ENCODE measurements around the gene MXRA7. TPM values are rescaled to one million over a fixed set of nuclear protein-coding genes. Genes with fewer than 3 reads are reported as not detected.

Gene MXRA7
- total RNA-seq, 4 donors from 2014 or later: 11.0 to 116 (median 39.2) TPM

DNA sequence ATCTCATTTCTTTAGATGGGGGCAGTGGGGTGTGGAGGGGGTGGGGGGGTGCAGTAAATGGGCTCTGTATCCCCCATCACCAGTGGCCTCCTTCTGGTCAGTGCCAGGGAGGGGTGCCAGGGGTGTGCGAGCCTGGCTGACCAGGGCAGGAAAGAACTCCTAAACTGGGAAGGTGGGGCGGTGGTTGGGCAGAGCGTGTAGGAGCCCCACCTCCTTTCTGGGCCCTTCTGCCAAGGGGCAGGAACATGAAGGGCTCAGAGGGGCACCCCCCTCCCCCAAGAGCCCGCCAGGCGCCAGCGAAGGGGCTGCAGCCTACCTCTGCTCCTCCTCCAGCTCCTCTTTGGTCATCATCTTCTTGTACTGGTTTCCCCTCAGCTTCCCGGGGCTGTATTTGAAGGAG lies 26.0 kb downstream of the MXRA7 start:
- TF ChIP-seq, protein P1, sequence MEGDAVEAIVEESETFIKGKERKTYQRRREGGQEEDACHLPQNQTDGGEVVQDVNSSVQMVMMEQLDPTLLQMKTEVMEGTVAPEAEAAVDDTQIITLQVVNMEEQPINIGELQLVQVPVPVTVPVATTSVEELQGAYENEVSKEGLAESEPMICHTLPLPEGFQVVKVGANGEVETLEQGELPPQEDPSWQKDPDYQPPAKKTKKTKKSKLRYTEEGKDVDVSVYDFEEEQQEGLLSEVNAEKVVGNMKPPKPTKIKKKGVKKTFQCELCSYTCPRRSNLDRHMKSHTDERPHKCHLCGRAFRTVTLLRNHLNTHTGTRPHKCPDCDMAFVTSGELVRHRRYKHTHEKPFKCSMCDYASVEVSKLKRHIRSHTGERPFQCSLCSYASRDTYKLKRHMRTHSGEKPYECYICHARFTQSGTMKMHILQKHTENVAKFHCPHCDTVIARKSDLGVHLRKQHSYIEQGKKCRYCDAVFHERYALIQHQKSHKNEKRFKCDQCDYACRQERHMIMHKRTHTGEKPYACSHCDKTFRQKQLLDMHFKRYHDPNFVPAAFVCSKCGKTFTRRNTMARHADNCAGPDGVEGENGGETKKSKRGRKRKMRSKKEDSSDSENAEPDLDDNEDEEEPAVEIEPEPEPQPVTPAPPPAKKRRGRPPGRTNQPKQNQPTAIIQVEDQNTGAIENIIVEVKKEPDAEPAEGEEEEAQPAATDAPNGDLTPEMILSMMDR (IDR thresholded peaks at IDR 0.05): no peak
- TF ChIP-seq POLR2A (IDR thresholded peaks at IDR 0.05): no peak
- 100% methylated on average over 1 of the region's 7 CpGs; no CpG with 5 or more reads in 1 of the 2 donors for WGBS, 2 donors

GRCh38 chr17:76683921-76684745 lies 26.6 kb downstream of the MXRA7 start:
- Histone ChIP-seq H3K36me3 (peaks cover 0 to 38% (median 0%) of the 10 kb centered on the region in 3 donors), H3K4me3 (no peak overlapping the region), H3K27ac (peak overlapping the region in 3 of 4 donors; percentile 55 to 88 (median 82)), H3K9me3 (no peaks in the 10 kb centered on the region), H3K27me3 (no peaks in the 10 kb centered on the region), H3K4me1 (peaks cover 26 to 83% (median 40%) of the 10 kb centered on the region in 3 donors)
- intact Hi-C loops (cut with DNase I): loop anchor here (10.0 kb wide), 1 partner anchor 159 kb away; no protein-coding TSS in a partner anchor
- DNase-seq: no peak
- WGBS, 2 donors: 81 to 87% methylated on average over 6 to 12 of the region's 25 CpGs
- TF ChIP-seq, protein P1 (IDR thresholded peaks at IDR 0.05): no peak
- no peak for TF ChIP-seq POLR2A (IDR thresholded peaks at IDR 0.05)

More for the DNA sequence above, 26.0 kb downstream of the MXRA7 start:
- intact Hi-C loops (cut with DNase I): loop anchor here (10.0 kb wide), 1 partner anchor 160 kb away; no protein-coding TSS in a partner anchor
- Histone ChIP-seq H3K36me3 (peaks cover 0 to 38% (median 0%) of the 10 kb centered on the region in 3 donors), H3K27me3 (no peaks in the 10 kb centered on the region), H3K4me3 (no peak overlapping the region), H3K27ac (peak overlapping the region in 3 of 4 donors; percentile 55 to 88 (median 82)), H3K9me3 (no peaks in the 10 kb centered on the region), H3K4me1 (peaks cover 26 to 90% (median 40%) of the 10 kb centered on the region in 3 donors)
- no peak for DNase-seq

- no peak for TF ChIP-seq POLR2A (IDR thresholded peaks at IDR 0.05)
- TF ChIP-seq, protein P1 (IDR thresholded peaks at IDR 0.05): no peak
- Histone ChIP-seq H3K9me3 (no peaks in the 10 kb centered on the region), H3K4me1 (peaks cover 18 to 74% (median 39%) of the 10 kb centered on the region in 3 donors), H3K36me3 (peaks cover 0 to 43% (median 0%) of the 10 kb centered on the region in 3 donors), H3K27ac (peak overlapping the region in 3 of 4 donors; percentile 36 to 69 (median 56)), H3K27me3 (no peaks in the 10 kb centered on the region), H3K4me3 (no peak overlapping the region)
- intact Hi-C loops (cut with DNase I): loop anchor here (10.0 kb wide), 1 partner anchor 158 kb away; no protein-coding TSS in a partner anchor
- WGBS, 2 donors: 79 to 80% methylated on average over 6 to 8 of the region's 18 CpGs
- DNase-seq: no peak
These were observed 27.6 kb downstream of the MXRA7 start for GRCh38 chr17:76683011-76683755.

DNA sequence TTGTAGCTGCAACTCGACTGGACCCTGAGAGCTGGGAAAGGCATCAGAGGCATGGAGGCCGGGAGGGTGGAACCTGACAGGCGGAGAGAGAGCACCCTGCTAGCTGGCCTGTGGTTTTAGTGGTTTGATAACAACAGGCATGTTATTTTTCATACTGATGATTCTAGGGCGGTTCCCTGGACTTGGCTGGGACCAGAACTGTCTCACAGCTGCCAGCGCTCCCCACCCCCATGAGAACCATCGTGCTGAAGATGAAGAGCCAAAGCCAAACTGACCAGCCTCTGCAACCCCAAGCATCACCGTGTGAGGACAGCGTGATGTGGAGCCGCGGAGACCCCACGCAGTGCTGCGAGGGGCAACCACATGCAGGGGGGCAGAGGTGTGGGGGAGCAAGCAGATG lies 28.5 kb downstream of the MXRA7 start:
- Histone ChIP-seq H3K4me3 (no peak overlapping the region), H3K36me3 (peaks cover 0 to 43% (median 0%) of the 10 kb centered on the region in 3 donors), H3K4me1 (peaks cover 14 to 65% (median 30%) of the 10 kb centered on the region in 3 donors), H3K27me3 (no peaks in the 10 kb centered on the region), H3K27ac (peak overlapping the region; percentile 30 to 73 (median 62)), H3K9me3 (no peaks in the 10 kb centered on the region)
- TF ChIP-seq POLR2A (IDR thresholded peaks at IDR 0.05): no peak
- TF ChIP-seq, protein P1 (IDR thresholded peaks at IDR 0.05): no peak
- no peak for DNase-seq
- 58 to 79% methylated on average over 6 to 8 of the region's 12 CpGs for WGBS, 2 donors
- intact Hi-C loops (cut with DNase I): loop anchor here (10.0 kb wide), 1 partner anchor 157 kb away; no protein-coding TSS in a partner anchor
